Small intestine (tissue), 7 donors: ENCODE results near the gene KMT2A. TPM values are rescaled to one million over a fixed set of nuclear protein-coding genes. Genes with fewer than 3 reads are reported as not detected.
"Not testable (repeated sequence)": the region's sequence is repeated elsewhere in the genome, so short reads cannot be mapped to it uniquely, and the experiment has no call there.

Experiments
- DNase-seq, 2 donors: peaks; one replicate each; pipeline versions ENCODE4 v3.0.0 to v3.0.0-alpha.2; 2013
- FAIRE-seq: peaks from 2 replicates; lab custom pipeline; 2012; peaks lifted over from hg19 to GRCh38; lab: Jason Lieb, UNC
- H3K27ac ChIP-seq, 3 donors: one replicate each; pipeline ENCODE4 v1.5.1; 2013; ENCODE audit warnings: low read length in 2 of 3, mild to moderate bottlenecking in 2 of 3, control low read depth in 1 of 3, inconsistent platforms in 1 of 3, low read depth in 1 of 3, moderate library complexity in 1 of 3
- H3K27me3 ChIP-seq, 3 donors: one replicate each; pipeline ENCODE4 v1.6.1; 2013; ENCODE audit warnings: low read length in 3 of 3, inconsistent platforms in 1 of 3; ENCODE audit not compliant: control insufficient read depth in 3 of 3, insufficient read depth in 3 of 3
- H3K36me3 ChIP-seq, 3 donors: one replicate each; pipeline ENCODE4 v1.6.1; 2013; ENCODE audit warnings: low read length in 3 of 3, inconsistent platforms in 1 of 3, low read depth in 1 of 3, mild to moderate bottlenecking in 1 of 3, moderate library complexity in 1 of 3; ENCODE audit not compliant: control insufficient read depth in 3 of 3, insufficient read depth in 2 of 3
- H3K4me1 ChIP-seq, 3 donors: one replicate each; pipeline ENCODE4 v1.6.1; 2013; ENCODE audit warnings: low read length in 2 of 3, inconsistent platforms in 1 of 3, low read depth in 1 of 3, mild to moderate bottlenecking in 1 of 3, moderate library complexity in 1 of 3; ENCODE audit not compliant: control insufficient read depth in 3 of 3, insufficient read depth in 2 of 3
- H3K4me3 ChIP-seq, 3 donors: one replicate each; pipeline ENCODE4 v1.5.1; 2013; ENCODE audit warnings: low read length in 3 of 3, control low read depth in 1 of 3, inconsistent platforms in 1 of 3, low read depth in 1 of 3, mild to moderate bottlenecking in 1 of 3, moderate library complexity in 1 of 3
- H3K9me3 ChIP-seq, 2 donors: one replicate each; pipeline ENCODE4 v1.6.1; 2013; ENCODE audit warnings: low read depth in 1 of 2, low read length in 1 of 2; ENCODE audit not compliant: control insufficient read depth in 2 of 2, insufficient read depth in 1 of 2
- WGBS, 3 donors: extraction: QIAGEN DNeasy Blood & Tissue Kit; methylation state at CpG; one replicate each; pipeline ENCODE4 v1.1.7; 2013; 5-methylcytosine and 5-hydroxymethylcytosine counted together
- polyA plus RNA-seq, 4 donors: library from polyadenylated mRNA; stranded (reverse) in 3 of 4; unstranded in 1 of 4; fragments of 200-250 nt in 3 of 4; fragments of 120-200 nt in 1 of 4; gene quantifications; one replicate each; pipeline versions ENCODE4 v1.2.1 to v1.2.3, GENCODE V29; 2013
- donor health status: healthy with polysubstance abuse.
- donor health status: control.
- donor health status: control.
- donor health status: Bipolar disorder and iron deficiency.
- donor health status: healthy.

Gene KMT2A
- polyA plus RNA-seq, 4 donors = 7.3 to 33.5 (median 9.5) TPM

DNA sequence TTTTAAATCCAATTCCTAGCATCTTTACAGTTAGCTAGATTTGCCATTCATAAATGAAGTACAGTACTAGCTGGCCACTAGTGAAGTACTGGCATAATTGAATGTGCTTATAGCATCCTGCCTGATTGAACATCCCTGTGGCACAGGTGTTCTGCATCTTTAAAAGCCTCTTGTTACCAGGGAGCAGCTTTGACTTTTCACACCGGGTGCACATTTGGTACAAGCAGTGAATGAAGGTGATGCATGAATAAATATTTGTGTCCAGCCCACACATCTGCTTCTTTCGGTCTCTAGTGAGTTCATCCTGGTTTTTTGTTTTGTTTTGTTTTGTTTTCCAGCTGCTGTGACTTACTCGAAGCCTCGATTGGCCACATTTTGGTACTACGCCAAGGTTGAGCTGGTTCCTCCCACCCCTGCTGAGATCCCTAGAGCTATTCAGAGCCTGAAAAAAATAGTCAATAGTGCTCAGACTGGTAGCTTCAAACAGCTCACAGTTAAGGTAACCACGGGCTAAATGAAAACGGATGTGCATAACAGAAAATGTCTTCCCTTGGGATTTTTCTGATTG is 29.6 kb upstream of the KMT2A start:
- 62 to 81% (median 79%) methylated on average over 7 of the region's 7 CpGs for WGBS, 3 donors
- no peak overlapping the region for H3K27ac ChIP-seq
- H3K4me3 ChIP-seq = no peak overlapping the region
- H3K4me1 ChIP-seq = peaks cover 0 to 8% (median 4%) of the 10 kb centered on the region in 3 donors
- peaks cover 6 to 21% (median 9%) of the 10 kb centered on the region in 3 donors for H3K36me3 ChIP-seq
- FAIRE-seq (no peak), DNase-seq (no peak)
- H3K9me3 ChIP-seq = no peaks in the 10 kb centered on the region
- no peaks in the 10 kb centered on the region for H3K27me3 ChIP-seq

GRCh38 chr11:118410055-118410745 is 26.1 kb upstream of the KMT2A start:
- no peaks in the 10 kb centered on the region for H3K9me3 ChIP-seq
- no peak overlapping the region for H3K4me3 ChIP-seq
- WGBS, 3 donors = 77 to 82% (median 77%) methylated on average over 7 of the region's 7 CpGs
- FAIRE-seq (no peak), DNase-seq (no peak)
- H3K36me3 ChIP-seq = peaks cover 6 to 17% (median 11%) of the 10 kb centered on the region in 3 donors
- H3K27ac ChIP-seq = peak overlapping the region in 1 of 3 donors; percentile 36
- peaks cover 0 to 5% (median 0%) of the 10 kb centered on the region in 3 donors for H3K4me1 ChIP-seq
- H3K27me3 ChIP-seq = no peaks in the 10 kb centered on the region

GRCh38 chr11:118411530-118411929 is 24.8 kb upstream of the KMT2A start:
- H3K36me3 ChIP-seq = peaks cover 5 to 13% (median 11%) of the 10 kb centered on the region in 3 donors
- H3K27me3 ChIP-seq = no peaks in the 10 kb centered on the region
- 38 to 48% (median 40%) methylated on average over 4 of the region's 4 CpGs for WGBS, 3 donors
- peaks cover 0 to 5% (median 4%) of the 10 kb centered on the region in 3 donors for H3K4me1 ChIP-seq
- no peak for FAIRE-seq
- H3K27ac ChIP-seq = peak overlapping the region in 1 of 3 donors; percentile 8
- peak; percentile 26 to 71 for DNase-seq
- H3K4me3 ChIP-seq = no peak overlapping the region
- no peaks in the 10 kb centered on the region for H3K9me3 ChIP-seq

- 16 to 54% (median 39%) methylated on average over 1 of the region's 1 CpG for WGBS, 3 donors
- peaks cover 0 to 7% (median 5%) of the 10 kb centered on the region in 3 donors for H3K36me3 ChIP-seq
- peaks cover 0 to 5% (median 4%) of the 10 kb centered on the region in 3 donors for H3K4me1 ChIP-seq
- FAIRE-seq (no peak), DNase-seq (no peak)
- H3K9me3 ChIP-seq = no peaks in the 10 kb centered on the region
- no peak overlapping the region for H3K27ac ChIP-seq
- H3K4me3 ChIP-seq = no peak overlapping the region
- H3K27me3 ChIP-seq = no peaks in the 10 kb centered on the region
Observed at GRCh38 chr11:118412921-118413320, 23.4 kb upstream of the KMT2A start.

- H3K4me3 ChIP-seq = no peak overlapping the region
- no peak overlapping the region for H3K27ac ChIP-seq
- FAIRE-seq (no peak), DNase-seq (no peak)
- no peaks in the 10 kb centered on the region for H3K9me3 ChIP-seq
- no peaks in the 10 kb centered on the region for H3K27me3 ChIP-seq
- peaks cover 0 to 4% (median 4%) of the 10 kb centered on the region in 3 donors for H3K36me3 ChIP-seq
- WGBS, 3 donors = 64 to 82% (median 77%) methylated on average over 8 of the region's 8 CpGs
- peaks cover 0 to 10% (median 4%) of the 10 kb centered on the region in 3 donors for H3K4me1 ChIP-seq
Observed at GRCh38 chr11:118415062-118415738, 21.1 kb upstream of the KMT2A start.

DNA sequence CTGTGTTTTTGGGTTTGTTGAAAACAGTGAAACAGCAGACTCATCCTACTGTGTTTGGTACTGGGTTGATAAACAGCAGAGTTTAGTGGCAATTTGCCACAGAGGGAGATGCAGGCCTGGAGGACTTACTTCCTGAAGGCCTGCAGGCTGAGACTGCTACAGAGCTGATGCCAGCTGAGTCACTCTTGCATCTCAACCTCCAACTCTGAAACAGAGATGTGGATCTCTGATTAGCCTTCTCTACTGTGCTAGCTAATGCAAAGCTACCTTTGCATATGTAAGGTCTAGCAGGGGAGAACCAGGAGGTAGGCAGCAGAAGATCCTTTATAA is 20.6 kb upstream of the KMT2A start:
- DNase-seq (peak in 1 of 2 donors; percentile 49), FAIRE-seq (no peak)
- Histone ChIP-seq H3K9me3 (no peaks in the 10 kb centered on the region), H3K36me3 (peaks cover 0 to 4% (median 4%) of the 10 kb centered on the region in 3 donors), H3K27ac (no peak overlapping the region), H3K4me1 (peaks cover 0 to 10% (median 4%) of the 10 kb centered on the region in 3 donors), H3K4me3 (no peak overlapping the region), H3K27me3 (no peaks in the 10 kb centered on the region)

DNA sequence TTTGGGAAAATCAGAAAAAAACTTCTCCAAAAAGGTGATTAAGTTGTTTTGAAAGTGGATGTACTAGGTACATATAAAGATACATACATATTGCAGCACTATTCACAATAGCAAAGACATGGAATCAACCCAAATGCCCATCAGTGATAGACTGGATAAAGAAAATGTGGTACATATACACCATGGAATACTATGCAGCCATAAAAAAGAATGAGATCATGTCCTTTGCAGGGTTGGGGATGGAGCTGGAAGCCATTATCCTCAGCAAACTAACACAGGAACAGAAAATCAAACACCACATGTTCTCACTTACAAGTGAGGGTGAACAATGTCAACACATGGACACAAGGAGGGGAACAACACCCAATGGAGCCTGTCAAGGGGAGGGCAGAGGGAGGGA is 19.4 kb upstream of the KMT2A start:
- H3K27ac ChIP-seq, H3K9me3 ChIP-seq, H3K4me3 ChIP-seq, H3K27me3 ChIP-seq, FAIRE-seq, H3K4me1 ChIP-seq, H3K36me3 ChIP-seq, DNase-seq: not testable (repeated sequence)

- peaks cover 0 to 4% (median 4%) of the 10 kb centered on the region in 3 donors for H3K36me3 ChIP-seq
- H3K27me3 ChIP-seq = no peaks in the 10 kb centered on the region
- no peak overlapping the region for H3K4me3 ChIP-seq
- H3K4me1 ChIP-seq = peaks cover 0 to 5% (median 4%) of the 10 kb centered on the region in 3 donors
- no peak for FAIRE-seq
- H3K9me3 ChIP-seq = no peaks in the 10 kb centered on the region
- H3K27ac ChIP-seq = no peak overlapping the region
- no peak for DNase-seq
- WGBS, 3 donors = 83 to 95% (median 87%) methylated on average over 4 of the region's 4 CpGs
Observed at GRCh38 chr11:118417801-118418200, 18.5 kb upstream of the KMT2A start.
